ENCODE measurements around the gene CDH9.

CDH9 gene, protein sequence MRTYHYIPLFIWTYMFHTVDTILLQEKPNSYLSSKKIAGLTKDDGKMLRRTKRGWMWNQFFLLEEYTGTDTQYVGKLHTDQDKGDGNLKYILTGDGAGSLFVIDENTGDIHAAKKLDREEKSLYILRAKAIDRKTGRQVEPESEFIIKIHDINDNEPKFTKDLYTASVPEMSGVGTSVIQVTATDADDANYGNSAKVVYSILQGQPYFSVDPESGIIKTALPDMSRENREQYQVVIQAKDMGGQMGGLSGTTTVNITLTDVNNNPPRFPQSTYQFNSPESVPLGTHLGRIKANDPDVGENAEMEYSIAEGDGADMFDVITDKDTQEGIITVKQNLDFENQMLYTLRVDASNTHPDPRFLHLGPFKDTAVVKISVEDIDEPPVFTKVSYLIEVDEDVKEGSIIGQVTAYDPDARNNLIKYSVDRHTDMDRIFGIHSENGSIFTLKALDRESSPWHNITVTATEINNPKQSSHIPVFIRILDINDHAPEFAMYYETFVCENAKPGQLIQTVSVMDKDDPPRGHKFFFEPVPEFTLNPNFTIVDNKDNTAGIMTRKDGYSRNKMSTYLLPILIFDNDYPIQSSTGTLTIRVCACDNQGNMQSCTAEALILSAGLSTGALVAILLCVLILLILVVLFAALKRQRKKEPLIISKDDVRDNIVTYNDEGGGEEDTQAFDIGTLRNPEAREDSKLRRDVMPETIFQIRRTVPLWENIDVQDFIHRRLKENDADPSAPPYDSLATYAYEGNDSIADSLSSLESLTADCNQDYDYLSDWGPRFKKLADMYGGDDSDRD

DNA sequence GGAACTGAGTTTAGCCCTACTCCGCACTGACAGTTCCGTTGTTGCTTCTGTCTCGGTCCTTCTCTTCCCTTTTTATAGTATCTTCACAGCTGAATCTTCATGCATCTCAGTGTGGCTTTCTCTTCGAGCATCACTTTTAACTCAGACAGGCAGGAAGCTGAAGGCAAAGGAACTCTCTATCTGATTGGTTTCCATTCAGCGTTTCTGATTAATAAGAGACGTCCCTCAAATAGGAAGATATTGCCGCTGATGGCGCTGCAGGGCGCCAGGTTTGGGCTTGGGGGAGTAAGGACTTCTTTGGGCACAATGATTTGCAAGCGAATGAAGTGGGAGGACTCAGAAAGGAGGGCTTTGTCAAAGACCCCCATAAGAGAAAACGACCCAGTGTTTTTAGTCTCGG lies at the start of gene CDH9:
Gene CDH9 (minus strand): TSS at position 111 of the 400 bp plus-strand sequence. CDS start 50,253 bp downstream, outside the sequence.
- DNase-seq = no peak

DNA sequence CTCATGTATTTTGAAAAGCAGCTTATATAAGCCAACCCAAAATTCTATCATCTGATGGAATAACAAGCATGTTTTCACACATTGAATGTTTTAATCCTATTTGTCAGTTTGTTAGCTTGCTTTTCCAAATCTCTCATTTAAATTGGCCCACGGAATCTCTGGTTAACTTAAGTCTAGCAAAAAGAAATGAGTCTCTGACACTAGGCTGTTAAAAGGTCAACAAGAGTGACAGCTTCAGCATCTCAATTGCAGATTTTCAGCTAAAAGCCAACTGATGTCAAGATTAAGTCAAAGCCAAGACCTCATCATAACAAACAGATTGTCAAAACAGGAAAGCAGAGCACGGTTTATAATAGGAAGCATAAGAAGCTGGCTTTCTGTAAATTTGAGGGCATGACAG lies 49.4 kb upstream of the CDH9 start:
- no peak for DNase-seq

DNA sequence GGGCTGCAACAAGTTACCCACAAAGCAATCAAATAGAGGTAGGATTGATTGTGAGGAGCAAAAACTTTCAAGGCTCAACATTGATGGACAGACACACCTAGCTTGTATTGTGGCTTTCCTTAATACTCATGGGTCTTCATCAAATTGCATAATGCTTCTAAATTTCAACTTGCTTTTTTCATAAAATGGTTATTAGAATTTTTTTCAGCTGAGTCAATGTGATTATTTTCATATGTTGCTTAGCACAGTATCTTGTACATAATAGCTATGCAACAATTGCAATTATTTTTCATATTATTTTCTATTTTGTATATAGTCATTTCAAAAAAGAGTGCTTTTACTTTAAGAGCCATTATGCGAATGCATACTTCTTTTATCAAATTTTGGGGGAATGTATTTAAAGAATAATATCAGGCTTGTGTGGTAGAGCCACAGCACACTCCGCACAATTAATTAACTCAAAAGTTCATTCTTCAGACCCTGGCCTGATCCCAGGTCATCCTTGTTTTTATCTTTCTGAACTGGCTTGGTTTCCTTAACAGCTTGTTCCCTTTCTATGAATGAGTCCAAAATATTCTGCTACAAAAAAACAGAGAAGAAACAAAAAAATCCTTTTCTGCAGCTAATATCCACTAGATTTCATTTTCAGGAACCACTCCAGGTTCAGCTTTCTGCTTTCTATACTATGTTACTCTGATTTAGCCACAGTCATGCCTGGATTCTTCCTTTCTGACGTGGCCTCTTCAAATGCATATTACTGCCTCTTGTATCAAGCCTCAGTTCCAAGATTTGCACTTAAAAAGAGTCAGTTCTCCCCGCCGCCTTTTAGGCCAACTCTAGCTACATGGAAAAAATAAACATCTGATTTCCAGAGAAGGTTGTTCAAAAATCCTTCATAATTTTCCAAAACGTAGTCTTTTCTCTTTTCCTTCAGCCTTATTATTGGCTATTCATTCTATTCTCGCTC lies 45.3 kb upstream of the CDH9 start:
- no peak for DNase-seq

DNA sequence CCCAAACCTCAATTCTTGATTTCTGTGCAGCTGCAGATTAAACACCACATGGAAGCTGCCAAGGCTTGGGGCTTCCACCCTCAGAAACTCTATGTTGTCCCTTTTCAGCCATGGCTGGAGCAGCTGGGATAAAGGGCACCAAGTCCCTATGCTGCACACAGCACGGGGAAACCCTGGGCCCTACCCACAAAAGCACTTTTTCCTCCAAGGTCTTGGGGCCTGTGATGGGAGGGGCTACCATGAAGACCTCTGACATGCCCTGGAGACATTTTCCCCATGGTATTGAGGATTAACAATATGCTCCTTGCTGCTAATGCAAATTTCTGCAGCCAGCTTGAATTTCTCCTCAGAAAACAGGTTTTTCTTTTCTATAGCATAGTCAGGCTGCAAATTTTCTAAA lies 41.8 kb upstream of the CDH9 start:
- no peak for DNase-seq

DNA sequence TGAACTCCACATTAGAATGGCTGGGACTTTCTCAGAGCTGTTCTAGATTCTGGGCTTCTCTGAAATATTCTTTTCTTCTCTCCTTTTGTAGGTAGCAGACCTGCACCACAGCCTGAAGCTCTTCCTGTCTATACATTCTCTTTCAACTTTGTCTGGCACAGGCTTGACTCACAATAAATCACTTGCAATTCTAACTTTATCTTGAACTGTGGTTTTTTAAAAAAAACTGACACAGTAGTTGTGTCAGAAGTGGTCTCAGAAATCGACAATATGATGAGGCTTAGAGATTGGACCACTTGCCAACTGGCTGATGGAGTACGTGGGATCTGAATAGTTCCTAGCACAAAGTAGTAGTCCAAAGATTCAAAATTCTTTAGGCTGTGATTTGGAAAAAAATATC lies 24.1 kb upstream of the CDH9 start:
- DNase-seq = no peak

DNA sequence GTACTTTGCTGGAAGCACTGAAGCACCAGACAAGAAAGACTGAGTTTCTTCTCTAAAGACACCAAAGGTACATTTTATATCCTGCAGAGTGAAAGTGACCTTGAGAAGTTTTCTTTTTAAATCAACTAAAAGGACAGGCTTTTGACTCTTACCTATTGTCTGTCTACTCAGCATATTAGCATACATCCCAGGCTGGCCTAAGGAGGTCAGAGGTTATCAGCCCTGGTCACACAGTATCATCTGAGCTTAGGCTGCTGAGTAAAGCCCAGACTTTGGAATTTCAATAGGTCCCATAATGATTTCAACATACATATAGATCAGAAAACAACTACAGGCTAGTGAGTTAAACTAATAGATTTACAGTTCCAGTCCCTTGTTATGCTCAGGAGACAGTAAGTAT lies 10.1 kb upstream of the CDH9 start:
- DNase-seq = no peak

DNA sequence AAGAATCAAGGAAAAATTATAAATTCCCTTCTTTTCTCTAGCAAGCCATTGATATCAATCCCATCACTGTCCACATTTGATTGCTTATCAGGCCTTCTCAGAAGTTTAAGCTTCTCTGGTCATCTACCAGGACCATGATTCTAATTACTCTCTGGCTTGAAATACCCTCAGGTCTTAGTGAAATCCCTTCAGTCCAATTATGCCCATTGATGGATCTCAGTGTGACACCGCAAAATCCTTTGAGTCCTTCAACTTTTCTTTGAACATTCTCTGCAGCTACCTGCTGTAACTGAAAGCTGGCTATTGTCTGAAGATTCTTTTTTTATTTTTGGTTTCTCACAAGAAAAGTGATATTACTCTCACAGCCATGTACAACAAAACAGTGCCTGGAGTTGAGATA lies 3.0 kb upstream of the CDH9 start:
- DNase-seq = no peak

DNA sequence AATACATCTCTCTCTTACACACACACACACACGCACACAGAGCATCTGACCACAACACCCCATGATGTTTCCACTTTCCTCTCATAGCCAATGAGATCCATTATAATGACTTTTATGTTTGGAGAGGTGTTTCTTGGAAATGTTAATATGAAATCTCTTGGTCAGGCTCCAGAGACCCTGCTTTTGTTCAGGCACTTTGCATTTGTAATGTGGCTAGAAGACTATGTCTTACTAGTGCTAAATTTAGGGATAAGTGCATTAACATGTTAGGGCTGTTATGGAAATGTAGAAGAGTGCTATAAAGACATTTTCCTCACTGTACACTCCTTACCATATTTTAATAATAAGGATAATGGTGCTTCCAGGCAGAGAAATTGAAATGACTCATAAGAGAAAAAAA lies 3.8 kb downstream of the CDH9 start:
- DNase-seq = no peak

DNA sequence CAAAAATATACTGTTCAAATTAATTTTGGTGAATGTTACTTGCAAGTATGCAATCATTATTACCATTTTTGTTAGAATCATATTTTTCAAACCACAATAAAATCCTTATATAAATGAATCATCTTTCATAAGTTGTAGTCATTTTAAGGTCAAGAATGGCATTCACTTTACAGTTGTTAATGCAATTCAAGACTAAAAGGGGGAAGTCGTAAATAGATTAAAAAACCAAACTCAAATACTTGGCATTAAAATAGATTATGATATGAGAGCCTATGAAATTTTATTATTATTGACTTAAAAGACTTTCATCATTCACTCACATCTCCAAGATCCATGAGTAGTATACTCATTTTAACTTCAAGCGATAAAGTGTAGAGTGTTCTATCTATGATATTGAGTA lies 11.6 kb downstream of the CDH9 start:
- DNase-seq = no peak

DNA sequence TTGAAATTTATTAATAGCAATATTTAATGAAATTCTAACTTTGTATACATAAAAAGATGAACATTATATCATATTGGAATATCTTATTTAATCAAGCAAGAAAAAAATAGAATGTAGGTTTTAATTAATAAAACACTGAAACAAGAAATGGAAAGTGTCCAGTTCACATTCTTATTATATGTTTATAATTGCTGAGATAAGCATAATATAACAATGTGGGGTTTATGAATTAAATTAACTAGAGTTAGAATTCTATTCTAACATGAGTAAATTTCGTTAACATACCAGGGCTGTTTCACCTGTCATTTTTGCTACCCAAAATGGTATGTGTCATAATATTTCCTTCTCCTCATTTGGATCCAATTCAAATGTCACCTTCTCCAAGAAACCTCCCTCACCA lies 12.3 kb downstream of the CDH9 start:
- no peak for DNase-seq

DNA sequence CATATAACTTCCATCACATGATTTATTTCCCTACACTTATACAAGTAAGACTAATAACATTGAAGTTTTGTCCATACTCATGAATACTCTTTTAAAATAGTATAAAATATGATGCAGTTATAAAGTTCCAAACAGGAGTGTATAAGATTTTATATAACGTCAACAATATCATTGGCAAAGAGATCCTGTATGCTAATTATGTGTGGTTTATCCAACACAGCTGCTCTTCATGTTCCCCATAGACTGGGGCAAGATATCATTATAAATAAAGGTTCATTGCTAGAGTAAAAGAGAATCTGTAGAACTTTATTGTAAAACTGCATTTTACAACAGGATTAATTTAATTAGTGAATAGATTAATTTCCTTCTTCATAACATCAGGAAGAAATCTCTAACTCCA lies 16.9 kb downstream of the CDH9 start:
- DNase-seq = no peak

DNA sequence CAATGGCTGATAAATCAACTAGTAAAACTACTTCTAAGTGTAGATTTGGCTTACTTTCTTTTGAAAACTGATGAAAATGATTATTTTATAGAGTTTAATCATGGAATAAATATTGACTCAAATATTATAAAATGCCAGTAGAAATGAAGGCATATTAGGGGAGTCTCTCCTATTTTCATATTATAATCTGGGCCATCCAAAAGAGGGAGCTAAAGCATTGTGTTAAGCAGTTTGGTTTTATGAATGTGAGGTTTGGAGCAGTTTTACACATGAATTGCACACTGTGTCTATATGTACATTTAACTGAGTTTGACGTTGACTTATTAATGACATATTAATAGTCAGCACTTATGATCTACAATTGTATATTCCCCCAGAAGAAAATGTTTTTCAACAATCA lies 17.4 kb downstream of the CDH9 start:
- DNase-seq = no peak

DNA sequence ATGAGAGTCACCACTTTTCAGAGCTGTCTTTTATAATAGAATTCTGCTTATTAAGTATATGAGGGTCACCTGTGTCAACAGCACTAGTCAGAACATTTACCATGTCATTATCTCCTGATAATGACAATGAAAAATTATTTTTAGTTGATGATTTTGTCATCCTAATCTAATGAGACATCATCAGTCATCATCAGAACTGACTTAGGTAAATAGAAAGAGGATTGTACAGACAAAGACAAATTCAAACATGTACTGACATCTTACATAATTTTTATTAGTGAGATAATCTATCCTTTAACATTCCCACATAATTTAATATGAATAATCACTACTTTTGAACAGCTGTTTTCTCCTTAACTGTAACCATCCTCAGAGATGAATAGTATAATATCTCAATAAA lies 22.6 kb downstream of the CDH9 start:
- DNase-seq = no peak

DNA sequence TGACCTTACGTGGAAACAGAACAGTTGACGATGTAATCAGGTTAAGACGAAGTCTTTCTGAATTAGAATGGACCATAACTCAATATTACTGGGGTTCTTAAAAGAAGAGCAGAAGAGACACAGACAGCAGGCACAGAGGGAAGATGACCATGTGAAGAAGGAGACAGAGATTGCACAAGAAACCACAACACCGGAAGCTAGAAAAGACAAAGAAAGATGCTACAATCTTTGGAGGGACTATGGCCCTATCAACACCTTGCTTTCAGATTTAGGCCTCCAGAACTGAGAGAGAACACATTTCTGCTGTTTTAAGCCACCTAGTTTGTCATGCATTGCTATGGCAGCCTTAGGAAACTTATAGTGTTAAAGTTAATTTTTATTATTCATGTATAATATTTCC lies 27.1 kb downstream of the CDH9 start:
- no peak for DNase-seq

DNA sequence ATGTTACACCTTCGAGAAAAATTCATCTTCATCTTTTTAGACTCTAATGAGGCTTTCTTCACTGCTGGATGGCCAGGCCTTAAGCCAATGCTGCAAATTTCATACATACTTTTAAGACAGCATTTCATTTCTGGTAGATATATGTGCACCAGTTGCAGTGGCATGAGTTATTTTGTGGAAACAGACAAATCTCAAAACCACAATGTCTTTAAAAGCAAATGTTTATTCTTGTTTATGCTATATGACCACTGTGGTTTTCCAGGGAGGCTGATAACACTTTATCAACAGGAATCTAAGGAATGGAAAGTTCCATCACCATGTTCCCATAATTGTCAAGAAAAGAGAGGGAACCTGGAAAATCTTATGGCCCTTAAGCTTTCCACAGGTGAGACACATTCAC lies 27.7 kb downstream of the CDH9 start:
- DNase-seq = no peak

DNA sequence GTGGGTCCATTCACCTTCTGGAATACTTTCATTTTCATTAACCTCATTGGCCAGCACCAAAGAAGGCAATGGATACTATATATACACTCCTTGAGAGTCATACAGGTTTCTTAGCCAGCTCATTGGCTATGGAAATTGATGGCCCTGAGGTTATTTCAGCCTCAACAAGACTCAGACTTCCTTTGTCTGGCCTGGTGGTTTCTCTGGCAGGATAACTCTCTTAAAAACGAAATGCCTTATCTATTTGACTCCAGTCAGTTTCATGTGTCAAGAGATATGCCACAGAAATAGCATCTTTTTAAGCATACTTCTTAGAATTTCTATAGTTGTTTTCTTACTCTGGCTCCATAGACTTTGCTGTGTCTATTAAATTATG lies 28.9 kb downstream of the CDH9 start:
- DNase-seq = no peak

DNA sequence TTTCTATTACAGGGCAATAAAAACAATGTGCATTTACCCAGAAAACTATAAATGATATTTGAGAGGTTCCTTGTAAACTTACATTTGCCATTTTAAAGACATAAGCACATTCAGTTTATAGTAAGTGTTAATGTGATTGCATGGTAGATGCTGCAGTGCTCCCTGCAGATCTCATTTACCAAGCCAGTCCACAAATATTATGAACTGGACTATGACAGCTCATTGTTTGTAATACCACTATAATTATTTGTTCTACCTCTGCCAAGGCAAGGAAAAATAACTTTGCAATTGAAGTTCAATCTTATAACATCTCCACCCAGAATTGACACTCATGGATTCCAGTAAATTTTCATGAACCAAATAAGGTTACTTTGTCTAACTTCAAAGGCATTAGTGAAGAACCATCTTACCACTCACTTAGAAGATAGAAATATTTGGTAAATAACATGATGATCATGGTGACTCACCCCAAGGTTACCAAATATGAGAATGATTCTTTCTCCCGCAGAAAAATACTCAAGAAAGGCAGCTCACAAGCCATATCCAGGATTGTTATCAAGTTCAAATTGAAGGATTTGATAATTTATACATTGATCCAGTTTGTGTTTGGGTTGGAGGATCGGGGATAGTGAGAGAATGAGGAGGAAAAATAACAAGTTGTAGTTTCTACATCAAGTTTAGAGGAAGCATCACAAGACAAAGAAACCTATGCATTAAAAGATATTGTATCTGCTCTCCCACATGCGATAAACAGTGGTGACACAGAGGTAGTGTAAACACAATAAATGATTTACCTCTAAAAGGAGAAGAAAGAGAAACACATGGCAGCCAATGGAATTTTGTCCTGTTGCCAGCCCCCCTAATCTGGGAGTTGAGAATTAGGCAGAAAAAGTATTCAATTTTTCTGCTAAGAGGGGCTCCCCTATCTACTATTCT lies 29.5 kb downstream of the CDH9 start:
- DNase-seq = no peak

DNA sequence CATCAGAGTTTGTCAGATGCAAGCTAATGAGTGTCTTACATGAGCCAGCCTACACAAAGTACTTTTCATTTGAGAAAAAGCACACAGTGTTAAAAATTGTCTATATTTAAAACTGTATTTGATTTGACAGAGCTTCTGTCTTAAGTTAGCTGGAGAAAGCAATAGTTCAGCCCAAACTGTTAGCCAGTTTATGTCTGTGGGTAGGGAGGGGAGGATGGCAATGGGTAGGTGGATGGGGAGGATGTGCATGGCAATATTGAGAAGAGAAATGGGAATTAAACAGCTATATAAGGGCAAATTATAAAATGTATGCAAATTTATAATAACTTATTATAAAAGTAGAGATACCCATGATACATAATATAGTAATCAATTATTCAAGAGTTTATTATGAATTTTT lies 31.3 kb downstream of the CDH9 start:
- DNase-seq = no peak

DNA sequence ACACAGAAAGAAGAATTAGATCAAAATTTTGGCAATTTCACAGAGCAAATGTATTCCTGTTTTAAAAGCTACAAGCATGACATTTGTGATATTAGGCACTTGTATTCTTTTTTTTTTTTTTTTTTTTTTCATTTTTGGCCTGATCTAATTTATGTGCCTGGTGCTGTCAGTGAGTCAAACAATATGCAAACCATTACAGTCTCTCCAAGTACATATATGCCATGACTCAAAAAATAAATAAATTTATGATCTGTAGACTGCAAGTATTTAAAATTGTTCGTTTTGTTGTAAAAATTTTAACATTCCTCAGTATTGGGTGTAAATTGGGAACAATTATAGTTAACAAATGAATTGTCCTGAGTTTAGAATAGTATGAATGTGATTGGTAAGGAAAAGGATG lies 51.4 kb downstream of the CDH9 start:
- no peak for DNase-seq

DNA sequence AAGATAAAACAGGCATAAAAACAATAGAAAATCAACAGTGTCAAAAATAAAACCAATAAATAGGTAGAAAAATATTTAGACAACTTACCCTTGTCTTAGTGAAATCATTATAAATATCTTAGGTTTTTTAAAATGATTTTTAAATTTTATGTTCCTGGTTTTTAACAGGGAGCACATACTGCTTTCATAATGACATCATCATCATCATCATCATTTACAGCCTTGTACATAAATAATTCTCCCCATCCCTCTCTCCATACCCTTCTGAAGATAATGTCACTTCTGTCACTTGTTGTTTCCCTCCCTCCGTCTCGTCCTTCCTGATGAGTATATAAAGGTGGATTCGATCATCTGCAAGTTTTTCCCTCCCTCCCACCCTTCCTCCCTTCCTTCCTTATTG lies 56.6 kb downstream of the CDH9 start:
- DNase-seq = no peak

DNA sequence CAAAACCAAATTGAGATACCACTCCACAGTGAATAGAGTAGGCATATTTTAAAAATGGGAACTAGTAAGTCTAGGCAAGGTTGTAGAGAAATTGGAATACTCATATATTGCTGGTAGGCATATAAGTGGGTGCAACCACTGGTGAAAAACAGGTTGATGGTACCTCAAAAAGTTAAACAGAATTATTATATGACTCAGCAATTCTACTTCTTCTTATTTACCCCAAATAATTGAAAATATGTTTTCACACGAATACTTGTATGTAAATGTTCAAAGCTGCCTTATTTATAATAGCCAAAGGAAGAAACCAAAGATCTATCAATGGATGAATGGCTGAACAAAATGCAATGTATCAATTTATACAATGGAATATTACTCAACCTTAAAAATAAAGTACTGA lies 79.1 kb downstream of the CDH9 start:
- no peak for DNase-seq

DNA sequence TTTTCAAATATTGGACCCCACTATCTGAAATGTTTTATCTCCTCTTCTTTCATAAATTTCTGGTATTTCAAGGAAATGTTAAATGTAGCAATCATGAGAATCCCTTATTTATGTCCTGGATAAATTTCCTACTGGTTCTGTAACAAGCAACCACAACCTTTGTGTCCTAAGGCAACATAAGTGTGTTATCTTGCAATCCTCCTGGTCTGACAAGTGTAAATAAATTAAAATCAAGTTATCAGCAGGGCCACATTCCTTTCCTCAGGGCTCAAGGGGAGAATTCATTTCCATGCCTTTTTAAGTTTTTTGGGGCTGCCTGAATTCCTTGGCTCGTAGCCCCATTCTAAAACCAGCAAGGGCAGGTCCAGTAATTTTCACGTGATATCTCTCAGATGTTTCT lies 83.2 kb downstream of the CDH9 start:
- no peak for DNase-seq

Measured in NCI-H1436 treated with DMSO at 0.1 percent for 48 hours (cell line).